ENCODE data around the gene GJA9. TPM values are rescaled to one million over a fixed set of nuclear protein-coding genes. Genes with fewer than 3 reads are reported as not detected.
A peak's percentile ranks its signal among the peaks of the same experiment; 100 is the strongest.

GJA9 gene
- total RNA-seq, 1 experiment from 2014 or later: not detected

- Histone ChIP-seq H4K20me1 (ENCODE audit: insufficient read depth, low read depth, low read length) (no peaks in the 10 kb centered on the region), H3K9me2 (replicated peaks; ENCODE audit: insufficient read depth, low read length) (no peaks in the 10 kb centered on the region), H3K4me2 (ENCODE audit: low read depth, low read length, poor library complexity, severe bottlenecking) (no peak overlapping the region), H3K9ac (ENCODE audit: low read length) (no peak overlapping the region), H3K36me3 (ENCODE audit: insufficient read depth, low read length) (peaks cover 4% of the 10 kb centered on the region; the same call in 1 of the 2 replicates), H3K9me3 (ENCODE audit: low read length) (no peaks in the 10 kb centered on the region), H3K4me1 (ENCODE audit: low read length) (no peaks in the 10 kb centered on the region), H3K4me3 (ENCODE audit: low read length) (no peak overlapping the region), H3K27ac (ENCODE audit: low read length) (no peak overlapping the region), H3K79me2 (ENCODE audit: low read length) (no peaks in the 10 kb centered on the region), H2AFZ (ENCODE audit: low read length) (no peak overlapping the region), H3K27me3 (ENCODE audit: low read length) (no peaks in the 10 kb centered on the region)
- DNase-seq: no peak
Measured at GRCh38 chr1:38834221-38834782, 47.1 kb downstream of the GJA9 start.

- Histone ChIP-seq H3K27me3 (ENCODE audit: low read length) (no peaks in the 10 kb centered on the region), H3K4me1 (ENCODE audit: low read length) (no peaks in the 10 kb centered on the region), H3K4me2 (ENCODE audit: low read depth, low read length, poor library complexity, severe bottlenecking) (no peak overlapping the region), H3K9me2 (replicated peaks; ENCODE audit: insufficient read depth, low read length) (no peaks in the 10 kb centered on the region), H2AFZ (ENCODE audit: low read length) (no peak overlapping the region), H3K36me3 (ENCODE audit: insufficient read depth, low read length) (peaks cover 4% of the 10 kb centered on the region; the same call in 1 of the 2 replicates), H3K4me3 (ENCODE audit: low read length) (no peak overlapping the region), H3K79me2 (ENCODE audit: low read length) (no peaks in the 10 kb centered on the region), H4K20me1 (ENCODE audit: insufficient read depth, low read depth, low read length) (no peaks in the 10 kb centered on the region), H3K9ac (ENCODE audit: low read length) (no peak overlapping the region), H3K27ac (ENCODE audit: low read length) (no peak overlapping the region), H3K9me3 (ENCODE audit: low read length) (no peaks in the 10 kb centered on the region)
- no peak for DNase-seq
Measured at GRCh38 chr1:38833146-38833545, 48.2 kb downstream of the GJA9 start.

- Histone ChIP-seq H3K9me3 (ENCODE audit: low read length) (no peaks in the 10 kb centered on the region), H3K36me3 (ENCODE audit: insufficient read depth, low read length) (no peaks in the 10 kb centered on the region)
Measured at GRCh38 chr1:38832370-38832734, 49.0 kb downstream of the GJA9 start.

GRCh38 chr1:38831731-38832369, 49.5 kb downstream of the GJA9 start:
- H3K9me2 ChIP-seq (replicated peaks; ENCODE audit: insufficient read depth, low read length): no peaks in the 10 kb centered on the region
- H2AFZ ChIP-seq (ENCODE audit: low read length): no peak overlapping the region
- no peaks in the 10 kb centered on the region for H3K36me3 ChIP-seq (ENCODE audit: insufficient read depth, low read length)
- DNase-seq: no peak
- H3K27ac ChIP-seq (ENCODE audit: low read length): no peak overlapping the region
- H3K4me1 ChIP-seq (ENCODE audit: low read length): peaks cover 2% of the 10 kb centered on the region; the same call in 1 of the 2 replicates
- H3K9ac ChIP-seq (ENCODE audit: low read length): no peak overlapping the region
- H3K4me3 ChIP-seq (ENCODE audit: low read length): no peak overlapping the region
- H3K9me3 ChIP-seq (ENCODE audit: low read length): no peaks in the 10 kb centered on the region
- no peaks in the 10 kb centered on the region for H4K20me1 ChIP-seq (ENCODE audit: insufficient read depth, low read depth, low read length)
- H3K79me2 ChIP-seq (ENCODE audit: low read length): no peaks in the 10 kb centered on the region
- H3K27me3 ChIP-seq (ENCODE audit: low read length): no peaks in the 10 kb centered on the region
- H3K4me2 ChIP-seq (ENCODE audit: low read depth, low read length, poor library complexity, severe bottlenecking): no peak overlapping the region

More at GRCh38 chr1:38832370-38832734, 49.0 kb downstream of the GJA9 start:
- Histone ChIP-seq H4K20me1 (ENCODE audit: insufficient read depth, low read depth, low read length) (no peaks in the 10 kb centered on the region), H3K79me2 (ENCODE audit: low read length) (no peaks in the 10 kb centered on the region), H3K4me1 (ENCODE audit: low read length) (peaks cover 2% of the 10 kb centered on the region; the same call in 1 of the 2 replicates), H3K27ac (ENCODE audit: low read length) (no peak overlapping the region), H3K9ac (ENCODE audit: low read length) (no peak overlapping the region), H3K4me3 (ENCODE audit: low read length) (no peak overlapping the region), H3K27me3 (ENCODE audit: low read length) (no peaks in the 10 kb centered on the region), H3K9me2 (replicated peaks; ENCODE audit: insufficient read depth, low read length) (no peaks in the 10 kb centered on the region), H2AFZ (ENCODE audit: low read length) (no peak overlapping the region), H3K4me2 (ENCODE audit: low read depth, low read length, poor library complexity, severe bottlenecking) (no peak overlapping the region)
- no peak for DNase-seq

GRCh38 chr1:38829368-38829767, 52.0 kb downstream of the GJA9 start:
- no peaks in the 10 kb centered on the region for H3K9me2 ChIP-seq (replicated peaks; ENCODE audit: insufficient read depth, low read length)
- H3K4me1 ChIP-seq (ENCODE audit: low read length): peaks cover 2% of the 10 kb centered on the region; the same call in 1 of the 2 replicates
- no peak overlapping the region for H3K4me3 ChIP-seq (ENCODE audit: low read length)
- peak; percentile 9 for DNase-seq
- H3K27me3 ChIP-seq (ENCODE audit: low read length): no peaks in the 10 kb centered on the region
- no peak overlapping the region for H3K4me2 ChIP-seq (ENCODE audit: low read depth, low read length, poor library complexity, severe bottlenecking)
- no peaks in the 10 kb centered on the region for H3K36me3 ChIP-seq (ENCODE audit: insufficient read depth, low read length)
- no peak overlapping the region for H3K9ac ChIP-seq (ENCODE audit: low read length)
- no peak overlapping the region for H2AFZ ChIP-seq (ENCODE audit: low read length)
- H3K9me3 ChIP-seq (ENCODE audit: low read length): no peaks in the 10 kb centered on the region
- no peaks in the 10 kb centered on the region for H3K79me2 ChIP-seq (ENCODE audit: low read length)
- H3K27ac ChIP-seq (ENCODE audit: low read length): no peak overlapping the region
- no peaks in the 10 kb centered on the region for H4K20me1 ChIP-seq (ENCODE audit: insufficient read depth, low read depth, low read length)

GRCh38 chr1:38827318-38827717, 54.1 kb downstream of the GJA9 start:
- Histone ChIP-seq H3K4me1 (ENCODE audit: low read length) (peaks cover 2% of the 10 kb centered on the region; the same call in 1 of the 2 replicates), H3K36me3 (ENCODE audit: insufficient read depth, low read length) (no peaks in the 10 kb centered on the region), H3K4me3 (ENCODE audit: low read length) (no peak overlapping the region), H2AFZ (ENCODE audit: low read length) (no peak overlapping the region), H4K20me1 (ENCODE audit: insufficient read depth, low read depth, low read length) (no peaks in the 10 kb centered on the region), H3K4me2 (ENCODE audit: low read depth, low read length, poor library complexity, severe bottlenecking) (no peak overlapping the region), H3K9me3 (ENCODE audit: low read length) (no peaks in the 10 kb centered on the region), H3K79me2 (ENCODE audit: low read length) (no peaks in the 10 kb centered on the region), H3K27me3 (ENCODE audit: low read length) (no peaks in the 10 kb centered on the region), H3K9me2 (replicated peaks; ENCODE audit: insufficient read depth, low read length) (no peaks in the 10 kb centered on the region), H3K27ac (ENCODE audit: low read length) (no peak overlapping the region), H3K9ac (ENCODE audit: low read length) (no peak overlapping the region)
- peak; percentile 27 for DNase-seq

GRCh38 chr1:38826886-38827285, 54.5 kb downstream of the GJA9 start:
- H3K9me3 ChIP-seq (ENCODE audit: low read length): no peaks in the 10 kb centered on the region

GRCh38 chr1:38826262-38826661, 55.1 kb downstream of the GJA9 start:
- Histone ChIP-seq H3K4me2 (ENCODE audit: low read depth, low read length, poor library complexity, severe bottlenecking) (no peak overlapping the region), H3K9me2 (replicated peaks; ENCODE audit: insufficient read depth, low read length) (no peaks in the 10 kb centered on the region), H3K79me2 (ENCODE audit: low read length) (no peaks in the 10 kb centered on the region), H3K9me3 (ENCODE audit: low read length) (no peaks in the 10 kb centered on the region), H3K9ac (ENCODE audit: low read length) (no peak overlapping the region), H3K4me1 (ENCODE audit: low read length) (peaks cover 2% of the 10 kb centered on the region; the same call in 1 of the 2 replicates), H3K36me3 (ENCODE audit: insufficient read depth, low read length) (no peaks in the 10 kb centered on the region), H3K27me3 (ENCODE audit: low read length) (no peaks in the 10 kb centered on the region), H3K27ac (ENCODE audit: low read length) (no peak overlapping the region), H2AFZ (ENCODE audit: low read length) (no peak overlapping the region), H3K4me3 (ENCODE audit: low read length) (no peak overlapping the region), H4K20me1 (ENCODE audit: insufficient read depth, low read depth, low read length) (no peaks in the 10 kb centered on the region)
- peak; percentile 17 for DNase-seq

More at GRCh38 chr1:38826886-38827285, 54.5 kb downstream of the GJA9 start:
- Histone ChIP-seq H3K27ac (ENCODE audit: low read length) (no peak overlapping the region), H3K9me2 (replicated peaks; ENCODE audit: insufficient read depth, low read length) (no peaks in the 10 kb centered on the region), H3K4me3 (ENCODE audit: low read length) (no peak overlapping the region), H3K4me2 (ENCODE audit: low read depth, low read length, poor library complexity, severe bottlenecking) (no peak overlapping the region), H3K4me1 (ENCODE audit: low read length) (peaks cover 2% of the 10 kb centered on the region; the same call in 1 of the 2 replicates), H2AFZ (ENCODE audit: low read length) (no peak overlapping the region), H3K36me3 (ENCODE audit: insufficient read depth, low read length) (no peaks in the 10 kb centered on the region), H3K79me2 (ENCODE audit: low read length) (no peaks in the 10 kb centered on the region), H3K27me3 (ENCODE audit: low read length) (no peaks in the 10 kb centered on the region), H4K20me1 (ENCODE audit: insufficient read depth, low read depth, low read length) (no peaks in the 10 kb centered on the region), H3K9ac (ENCODE audit: low read length) (no peak overlapping the region)
- DNase-seq: peak; percentile 15
